ENCODE data around the gene ALG3. TPM values are rescaled to one million over a fixed set of nuclear protein-coding genes. Genes with fewer than 3 reads are reported as not detected.
A peak's percentile ranks its signal among the peaks of the same experiment; 100 is the strongest.

The ALG3 gene
- total and polyA plus RNA-seq, 9 donors: 17.8 to 42.0 (median 23.0) TPM

DNA sequence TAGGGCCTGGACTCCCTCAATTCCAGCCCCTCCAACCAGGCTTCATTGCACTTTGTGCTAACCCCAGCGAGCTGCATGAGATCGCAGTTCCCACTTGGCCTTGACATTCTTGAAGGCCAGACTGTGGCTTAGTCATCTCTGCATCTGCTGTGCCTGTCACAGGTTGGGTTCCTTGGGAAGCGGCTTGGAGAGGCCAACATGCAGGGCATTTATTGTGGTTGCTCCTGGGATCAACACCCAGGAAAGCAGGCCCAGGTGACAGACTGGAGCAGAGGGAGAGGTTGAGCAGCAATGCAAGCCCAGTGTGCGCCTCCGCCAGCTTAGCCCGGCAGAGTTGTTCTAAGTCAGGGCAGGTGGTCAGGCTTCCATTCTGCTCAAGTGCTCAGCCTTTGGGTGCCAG, 52.2 kb downstream of the ALG3 start:
- no peak for TF ChIP-seq POLR2A (IDR thresholded peaks at IDR 0.05)
- TF ChIP-seq, protein P1, sequence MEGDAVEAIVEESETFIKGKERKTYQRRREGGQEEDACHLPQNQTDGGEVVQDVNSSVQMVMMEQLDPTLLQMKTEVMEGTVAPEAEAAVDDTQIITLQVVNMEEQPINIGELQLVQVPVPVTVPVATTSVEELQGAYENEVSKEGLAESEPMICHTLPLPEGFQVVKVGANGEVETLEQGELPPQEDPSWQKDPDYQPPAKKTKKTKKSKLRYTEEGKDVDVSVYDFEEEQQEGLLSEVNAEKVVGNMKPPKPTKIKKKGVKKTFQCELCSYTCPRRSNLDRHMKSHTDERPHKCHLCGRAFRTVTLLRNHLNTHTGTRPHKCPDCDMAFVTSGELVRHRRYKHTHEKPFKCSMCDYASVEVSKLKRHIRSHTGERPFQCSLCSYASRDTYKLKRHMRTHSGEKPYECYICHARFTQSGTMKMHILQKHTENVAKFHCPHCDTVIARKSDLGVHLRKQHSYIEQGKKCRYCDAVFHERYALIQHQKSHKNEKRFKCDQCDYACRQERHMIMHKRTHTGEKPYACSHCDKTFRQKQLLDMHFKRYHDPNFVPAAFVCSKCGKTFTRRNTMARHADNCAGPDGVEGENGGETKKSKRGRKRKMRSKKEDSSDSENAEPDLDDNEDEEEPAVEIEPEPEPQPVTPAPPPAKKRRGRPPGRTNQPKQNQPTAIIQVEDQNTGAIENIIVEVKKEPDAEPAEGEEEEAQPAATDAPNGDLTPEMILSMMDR (IDR thresholded peaks at IDR 0.05): no peak
- TF ChIP-seq EP300 (IDR thresholded peaks at IDR 0.05): no peak
- Histone ChIP-seq H3K27me3 (no peaks in the 10 kb centered on the region), H3K4me1 (ENCODE audit: insufficient read depth) (no peaks in the 10 kb centered on the region), H3K36me3 (no peaks in the 10 kb centered on the region), H3K4me3 (no peak overlapping the region), H3K27ac (peak overlapping the region in 1 of 2 donors; percentile 7), H3K9me3 (no peaks in the 10 kb centered on the region)
- WGBS, 3 donors: 56 to 65% (median 58%) methylated on average over 6 of the region's 6 CpGs
- peak in 3 of 5 donors; percentile 39 to 48 (median 45) for DNase-seq
- intact Hi-C loops (cut with DNase I): no loop called here

DNA sequence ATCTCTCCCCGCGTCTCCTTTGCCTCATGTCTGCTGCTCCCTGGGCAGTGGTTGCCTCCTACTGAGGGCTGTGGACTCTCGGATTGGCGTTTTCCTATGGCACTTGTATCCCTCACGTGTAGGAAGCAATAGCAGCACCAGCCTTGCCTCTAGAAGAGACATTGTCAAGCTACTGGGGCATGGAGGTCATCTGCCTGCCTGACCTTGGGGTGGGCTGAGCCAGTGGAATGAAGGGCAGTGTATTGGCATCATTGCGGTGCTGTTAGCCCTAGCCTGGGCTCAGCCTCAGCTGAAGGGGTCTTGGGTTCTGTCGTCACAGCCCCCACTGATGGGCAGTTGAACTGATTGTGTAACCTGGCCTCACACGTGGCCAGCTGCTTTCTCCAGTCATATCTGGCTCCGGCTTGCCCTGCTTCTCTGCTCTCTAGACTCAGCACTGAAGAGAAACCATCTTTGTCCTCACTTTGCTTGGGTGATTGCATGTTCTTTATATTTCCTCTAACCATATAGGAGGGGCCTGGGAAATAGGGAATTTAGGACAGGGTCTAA, 54.7 kb downstream of the ALG3 start:
- no peak for DNase-seq
- Histone ChIP-seq H3K4me3 (no peak overlapping the region), H3K27me3 (no peaks in the 10 kb centered on the region), H3K36me3 (no peaks in the 10 kb centered on the region), H3K9me3 (no peaks in the 10 kb centered on the region), H3K27ac (no peak overlapping the region), H3K4me1 (ENCODE audit: insufficient read depth) (no peaks in the 10 kb centered on the region)
- intact Hi-C loops (cut with DNase I): no loop called here
- 76 to 87% (median 82%) methylated on average over 9 of the region's 9 CpGs for WGBS, 3 donors
- TF ChIP-seq, protein P1 (IDR thresholded peaks at IDR 0.05): no peak
- TF ChIP-seq EP300 (IDR thresholded peaks at IDR 0.05): no peak
- TF ChIP-seq POLR2A (IDR thresholded peaks at IDR 0.05): no peak

DNA sequence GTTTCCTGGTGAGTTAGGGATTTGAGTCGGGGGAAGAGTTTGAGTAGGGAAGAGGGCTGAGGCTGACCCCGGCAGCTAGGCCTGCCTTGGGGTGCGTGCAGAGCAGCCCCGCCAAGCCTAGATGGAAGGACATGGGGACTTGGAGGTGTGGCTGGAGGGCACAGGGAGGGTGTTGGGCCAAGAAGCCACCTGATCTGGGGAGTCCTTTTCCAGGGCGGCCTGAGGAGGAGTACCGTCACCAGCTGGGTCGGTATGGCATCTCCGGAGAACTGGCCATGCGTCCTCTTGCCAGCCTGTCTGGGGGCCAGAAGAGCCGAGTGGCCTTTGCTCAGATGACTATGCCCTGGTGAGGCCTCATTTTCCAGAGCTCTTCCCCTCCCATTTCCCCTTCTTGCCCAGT, 55.9 kb downstream of the ALG3 start:
- H3K4me3 ChIP-seq: no peak overlapping the region
- H3K9me3 ChIP-seq: no peaks in the 10 kb centered on the region
- no peaks in the 10 kb centered on the region for H3K36me3 ChIP-seq
- TF ChIP-seq EP300 (IDR thresholded peaks at IDR 0.05) (no peak), POLR2A (IDR thresholded peaks at IDR 0.05) (no peak)
- TF ChIP-seq, protein P1 (IDR thresholded peaks at IDR 0.05): no peak
- no peak overlapping the region for H3K27ac ChIP-seq
- H3K27me3 ChIP-seq: no peaks in the 10 kb centered on the region
- intact Hi-C loops (cut with DNase I): no loop called here
- no peaks in the 10 kb centered on the region for H3K4me1 ChIP-seq (ENCODE audit: insufficient read depth)
- DNase-seq: no peak
- 92 to 95% (median 93%) methylated on average over 10 of the region's 10 CpGs for WGBS, 3 donors

MicroRNAs encoded within 50 kb of the gene (microRNA counts, 767-probe panel; counts per million panel counts)
- microRNA hsa-miR-1224-3p (530 counts per million, percentile 78 among the panel's probes with 10 or more counts), microRNA hsa-miR-1224-5p (530 counts per million, percentile 78 among the panel's probes with 10 or more counts)

Small RNAs within 50 kb of the gene (microRNA-seq; reads per million reads assigned to microRNA genes)
- gene MIR1224: 0 reads per million in 3 donors

Small RNAs within 50 kb of the gene (small RNA-seq; reads per million reads assigned to genes)
- not detected for gene MIR1224

Other genes with a start within 250 kb of the ALG3 start
- gene ABCC5, start 231.1 kb downstream of the ALG3 start, total RNA-seq: 10 to 100 TPM; 16.3 to 23.1 (median 19.8) TPM
- gene ABCC5, start 231.1 kb downstream of the ALG3 start, polyA plus RNA-seq: 10 to 100 TPM; 19.4 to 29.4 TPM
- under 1 TPM in 1 of 7 donors, not detected in 6; 0.24 TPM for gene HTR3D, start 217.2 kb downstream of the ALG3 start, total RNA-seq
- gene HTR3D, start 217.2 kb downstream of the ALG3 start, polyA plus RNA-seq: not detected
- gene HTR3C, start 195.9 kb downstream of the ALG3 start, total RNA-seq: not detected
- gene HTR3C, start 195.9 kb downstream of the ALG3 start, polyA plus RNA-seq: not detected
- not detected for gene HTR3E, start 151.9 kb downstream of the ALG3 start, total RNA-seq
- not detected for gene HTR3E, start 151.9 kb downstream of the ALG3 start, polyA plus RNA-seq
- 10 to 100 TPM; 18.6 to 31.9 (median 28.7) TPM for gene EIF2B5, start 113.6 kb downstream of the ALG3 start, total RNA-seq
- gene EIF2B5, start 113.6 kb downstream of the ALG3 start, polyA plus RNA-seq: 10 to 100 TPM; 26.2 to 42.4 TPM
- gene DVL3, start 93.6 kb downstream of the ALG3 start, total RNA-seq: 10 to 100 TPM; 30.2 to 93.8 (median 74.8) TPM
- 10 to 100 TPM; 40.8 to 48.1 TPM for gene DVL3, start 93.6 kb downstream of the ALG3 start, polyA plus RNA-seq
- gene AP2M1, start 74.1 kb downstream of the ALG3 start, total RNA-seq: 100 to 1,000 TPM; 107 to 281 (median 252) TPM
- gene AP2M1, start 74.1 kb downstream of the ALG3 start, polyA plus RNA-seq: 100 to 1,000 TPM; 236 to 371 TPM
- 10 to 100 TPM; 56.6 to 82.0 (median 61.7) TPM for gene ABCF3, start 62.8 kb downstream of the ALG3 start, total RNA-seq
- gene ABCF3, start 62.8 kb downstream of the ALG3 start, polyA plus RNA-seq: 10 to 100 TPM; 30.2 to 42.8 TPM
- 1 to 10 TPM in 1 of 7 donors, under 1 TPM in 5, not detected in 1; 0.24 to 5.9 (median 0.64) TPM for gene VWA5B2, start 19.4 kb downstream of the ALG3 start, total RNA-seq
- gene VWA5B2, start 19.4 kb downstream of the ALG3 start, polyA plus RNA-seq: under 1 TPM; 0.15 to 0.36 TPM
- gene EEF1AKMT4, start 710 bp upstream of the ALG3 start, total RNA-seq: 1 to 10 TPM; 1.6 to 3.3 (median 2.1) TPM
- 1 to 10 TPM in 1 of 2 donors, under 1 TPM in 1; 0.87 to 1.2 TPM for gene EEF1AKMT4, start 710 bp upstream of the ALG3 start, polyA plus RNA-seq
- under 1 TPM in 2 of 7 donors, not detected in 5; 0.23 to 0.26 TPM for gene CAMK2N2, start 12.6 kb upstream of the ALG3 start, total RNA-seq
- under 1 TPM; 0.08 to 0.13 TPM for gene CAMK2N2, start 12.6 kb upstream of the ALG3 start, polyA plus RNA-seq
- not detected for gene ECE2, start 27.1 kb upstream of the ALG3 start, total RNA-seq
- gene ECE2, start 27.1 kb upstream of the ALG3 start, polyA plus RNA-seq: under 1 TPM in 1 of 2 donors, not detected in 1; 0.43 TPM
- gene PSMD2, start 50.3 kb upstream of the ALG3 start, total RNA-seq: 100 to 1,000 TPM in 6 of 7 donors, 10 to 100 TPM in 1; 74.4 to 149 (median 138) TPM
- 100 to 1,000 TPM; 119 to 177 TPM for gene PSMD2, start 50.3 kb upstream of the ALG3 start, polyA plus RNA-seq
- gene EIF4G1, start 65.6 kb upstream of the ALG3 start, total RNA-seq: 100 to 1,000 TPM in 6 of 7 donors, 10 to 100 TPM in 1; 72.4 to 295 (median 212) TPM
- gene EIF4G1, start 65.6 kb upstream of the ALG3 start, polyA plus RNA-seq: 100 to 1,000 TPM; 110 to 159 TPM
- gene FAM131A, start 88.6 kb upstream of the ALG3 start, total RNA-seq: 10 to 100 TPM; 16.4 to 37.8 (median 32.9) TPM
- gene FAM131A, start 88.6 kb upstream of the ALG3 start, polyA plus RNA-seq: 10 to 100 TPM in 1 of 2 donors, 1 to 10 TPM in 1; 8.7 to 19.7 TPM
- 10 to 100 TPM in 4 of 7 donors, 1 to 10 TPM in 3; 5.7 to 18.0 (median 15.4) TPM for gene CLCN2, start 112.6 kb upstream of the ALG3 start, total RNA-seq
- 10 to 100 TPM in 1 of 2 donors, 1 to 10 TPM in 1; 3.5 to 11.7 TPM for gene CLCN2, start 112.6 kb upstream of the ALG3 start, polyA plus RNA-seq
- gene POLR2H, start 112.7 kb upstream of the ALG3 start, total RNA-seq: 10 to 100 TPM; 47.3 to 86.9 (median 60.6) TPM
- gene POLR2H, start 112.7 kb upstream of the ALG3 start, polyA plus RNA-seq: 10 to 100 TPM; 52.6 to 67.2 TPM
- gene THPO, start 129.2 kb upstream of the ALG3 start, total RNA-seq: 1 to 10 TPM in 4 of 7 donors, under 1 TPM in 3; 0.34 to 2.0 (median 1.2) TPM
- 1 to 10 TPM in 1 of 2 donors, under 1 TPM in 1; 0.98 to 1.5 TPM for gene THPO, start 129.2 kb upstream of the ALG3 start, polyA plus RNA-seq
- gene CHRD, start 131.1 kb upstream of the ALG3 start, total RNA-seq: 10 to 100 TPM; 11.5 to 37.3 (median 20.5) TPM
- gene CHRD, start 131.1 kb upstream of the ALG3 start, polyA plus RNA-seq: 10 to 100 TPM in 1 of 2 donors, 1 to 10 TPM in 1; 3.1 to 26.9 TPM